NCI-H1048 (cell line): Measurements from ENCODE around the gene CTAGE8.
"Not testable (repeated sequence)": the region's sequence is repeated elsewhere in the genome, so short reads cannot be mapped to it uniquely, and the experiment has no call there.

Experiments
- DNase-seq: peaks from one replicate; lab custom pipeline; 2025; lab: John Stamatoyannopoulos, UW

Gene CTAGE8

DNA sequence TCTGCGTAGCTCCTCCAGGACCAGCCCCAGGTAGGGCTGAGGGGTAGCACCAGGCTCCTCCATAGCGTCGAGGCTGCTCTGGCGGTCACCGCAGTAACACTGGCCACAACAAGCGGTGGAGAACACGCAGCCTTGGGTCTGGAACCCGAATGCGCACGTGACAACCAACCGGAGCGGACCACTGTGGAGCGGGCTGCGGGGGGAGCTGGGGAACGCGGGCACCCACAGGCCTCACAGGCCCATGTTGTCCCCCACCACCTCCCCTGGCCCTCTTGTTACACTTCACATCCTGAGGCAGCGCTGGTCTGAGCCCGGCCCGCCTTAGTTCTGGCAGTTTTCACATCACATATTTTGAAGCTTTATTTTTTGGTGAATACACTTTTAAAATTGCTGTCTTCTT lies at the start of gene CTAGE8:
CTAGE8 (minus strand) TSS at position 101 of the 400 bp plus-strand sequence; CDS start at position 63, 38 bp downstream.
- not testable (repeated sequence) for DNase-seq

GRCh38 chr7:144317537-144317936 lies 48.4 kb upstream of the CTAGE8 start:
- not testable (repeated sequence) for DNase-seq

DNA sequence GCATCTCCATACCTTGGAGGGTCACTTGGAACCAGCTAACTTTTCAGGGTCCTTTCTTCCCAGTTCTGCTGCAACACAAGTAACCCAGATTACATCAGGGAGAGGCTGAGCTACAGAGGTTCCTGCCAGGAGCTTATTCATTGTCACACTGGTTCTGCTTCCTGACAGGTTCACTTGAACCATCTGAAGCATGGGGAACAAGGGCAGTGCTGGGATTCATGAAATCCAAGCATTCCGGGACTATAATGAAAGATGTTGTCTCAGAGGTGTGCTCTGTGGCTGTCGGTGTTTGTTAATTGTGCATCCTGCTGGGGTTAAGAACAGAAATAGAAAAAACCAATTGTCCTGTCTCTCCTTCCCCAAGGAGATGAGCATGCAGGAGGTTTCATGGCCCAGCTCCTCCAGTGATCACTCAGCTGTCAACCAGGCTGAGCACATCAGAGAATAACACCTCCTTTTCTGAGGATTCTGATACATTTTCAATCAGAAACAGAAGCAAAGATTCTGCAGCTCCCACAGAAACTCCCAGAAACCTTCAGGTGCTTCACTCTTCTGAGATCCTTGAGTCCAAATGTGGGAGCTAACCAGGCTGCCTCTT lies 42.9 kb upstream of the CTAGE8 start, which contains the start of gene OR2A1:
OR2A1 (plus strand) TSS at position 548 of the 598 bp plus-strand sequence. CDS start 5,706 bp downstream, outside the sequence.
- DNase-seq = not testable (repeated sequence)

DNA sequence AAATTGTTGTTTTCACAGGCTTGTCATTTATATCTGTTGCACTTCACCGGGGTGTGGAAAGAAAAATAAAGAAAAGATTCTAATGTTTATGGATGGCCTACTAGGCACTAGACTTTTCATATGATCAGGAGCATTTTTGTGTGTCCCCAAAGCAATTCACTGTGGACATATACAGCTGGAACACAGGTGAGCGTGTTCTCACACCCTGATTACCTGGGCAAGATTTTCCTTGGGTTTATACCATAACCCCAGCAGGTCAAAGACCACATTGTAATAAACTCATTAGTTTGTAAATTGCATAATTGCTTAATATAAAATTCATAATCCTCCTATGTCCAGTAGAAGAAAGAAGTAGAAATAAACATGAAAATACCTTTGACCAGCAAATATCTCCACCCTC lies 42.1 kb upstream of the CTAGE8 start:
- not testable (repeated sequence) for DNase-seq

DNA sequence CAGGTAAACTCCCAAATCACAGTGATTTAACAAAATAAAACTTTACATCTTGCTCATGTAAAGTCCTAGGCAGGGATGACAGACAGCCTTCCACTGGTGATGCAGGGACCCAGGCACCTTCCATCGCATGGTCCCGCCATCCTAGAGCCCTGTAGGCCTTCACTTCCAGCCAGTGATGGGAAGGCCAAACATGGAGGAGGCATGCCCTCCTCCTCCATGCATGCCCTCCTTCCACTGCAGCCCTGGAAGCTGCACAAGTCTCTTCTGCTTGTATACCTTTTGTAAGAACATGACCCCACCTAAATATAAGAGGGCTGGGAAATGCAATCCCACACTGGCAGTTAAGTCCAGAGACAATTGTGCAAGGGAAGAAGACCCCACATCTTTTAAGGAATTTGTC lies 40.6 kb upstream of the CTAGE8 start:
- DNase-seq = not testable (repeated sequence)

GRCh38 chr7:144305156-144305555 lies 36.1 kb upstream of the CTAGE8 start:
- DNase-seq = not testable (repeated sequence)

- not testable (repeated sequence) for DNase-seq
Measured at GRCh38 chr7:144303607-144304006, 34.5 kb upstream of the CTAGE8 start.

DNA sequence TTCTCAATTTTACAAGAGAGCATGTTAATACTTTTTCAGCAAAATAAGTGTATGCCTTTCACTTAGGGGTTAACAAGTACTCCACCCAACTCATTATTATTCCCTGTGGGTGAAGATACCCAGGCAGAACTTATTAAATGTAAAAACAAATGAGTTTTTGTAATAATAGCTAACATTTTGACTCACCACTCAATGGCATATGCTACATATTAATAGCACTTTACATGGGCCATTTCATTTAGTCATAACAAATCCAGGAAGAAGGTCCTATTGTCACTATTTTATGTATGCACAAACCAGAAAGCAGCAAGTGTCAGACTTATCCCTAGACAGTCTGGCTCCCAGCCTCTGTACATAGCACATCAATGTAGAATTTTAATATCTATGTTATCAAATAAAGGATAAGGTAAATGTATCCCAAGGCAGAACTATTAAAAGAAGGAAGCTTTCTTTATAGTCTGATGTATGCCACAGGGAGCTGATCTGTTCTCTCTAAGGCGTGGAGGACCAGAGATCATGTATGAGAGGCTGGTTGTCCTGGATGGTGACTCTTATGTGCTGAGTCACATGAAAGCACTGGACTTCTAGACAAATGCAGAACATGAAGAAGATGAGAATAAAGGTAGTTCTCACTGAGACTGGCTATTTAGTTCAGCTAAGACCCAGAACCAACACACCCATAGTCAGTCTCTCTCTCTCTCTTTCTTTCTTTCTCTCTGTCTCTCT lies 33.7 kb upstream of the CTAGE8 start:
- not testable (repeated sequence) for DNase-seq

- DNase-seq = not testable (repeated sequence)
Measured at GRCh38 chr7:144293794-144294499, 24.9 kb upstream of the CTAGE8 start.

GRCh38 chr7:144292384-144293161 lies 23.5 kb upstream of the CTAGE8 start:
- DNase-seq = not testable (repeated sequence)

DNA sequence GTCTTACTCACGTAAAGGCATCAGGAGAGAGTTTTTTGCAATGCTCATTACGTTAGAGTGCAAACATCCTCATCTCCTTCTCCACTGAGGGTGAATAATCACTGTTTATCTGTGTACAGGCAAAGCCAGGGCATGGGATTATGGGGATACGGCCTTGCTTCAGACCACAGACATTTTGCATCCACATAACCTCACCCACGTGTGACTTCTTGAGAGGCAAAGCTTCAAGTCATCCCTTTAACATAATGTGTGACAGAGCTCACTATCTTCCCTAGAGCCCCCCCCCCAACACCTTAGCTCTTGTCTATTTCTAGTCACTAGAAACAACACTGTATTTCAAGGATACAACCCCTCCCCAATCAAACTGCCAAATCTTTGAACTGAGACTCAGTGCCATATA lies 22.5 kb upstream of the CTAGE8 start:
- not testable (repeated sequence) for DNase-seq

DNA sequence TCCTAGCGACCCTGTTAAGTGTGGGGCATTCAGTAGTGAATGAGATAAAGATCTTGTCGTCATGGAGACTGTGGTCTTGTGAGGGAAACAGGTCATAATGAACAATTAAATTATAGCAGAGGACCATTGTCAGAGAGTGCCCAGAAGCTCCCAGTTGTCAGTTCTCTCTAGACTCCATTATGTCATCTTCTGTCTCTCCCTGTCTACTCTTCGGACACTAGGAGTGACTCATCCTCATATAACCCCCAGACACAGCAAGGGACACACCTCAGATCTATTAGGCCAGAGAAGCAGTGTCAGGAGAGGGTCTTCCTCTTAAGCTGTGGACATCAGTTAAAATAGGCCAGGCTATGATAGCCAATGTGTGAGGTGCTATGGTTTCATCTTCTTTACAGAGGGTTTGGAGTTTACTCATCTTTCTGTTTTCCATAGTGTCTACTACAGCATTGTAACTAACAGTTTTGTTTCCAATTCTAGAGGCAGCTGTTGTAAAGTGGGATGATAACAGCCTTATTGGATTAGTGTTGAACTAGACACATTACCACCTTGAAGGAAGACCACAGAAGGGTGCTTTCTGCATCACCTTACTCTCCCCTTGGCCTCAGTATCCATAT lies 18.2 kb upstream of the CTAGE8 start:
- not testable (repeated sequence) for DNase-seq

GRCh38 chr7:144283716-144284115 lies 14.6 kb upstream of the CTAGE8 start:
- DNase-seq = not testable (repeated sequence)

DNA sequence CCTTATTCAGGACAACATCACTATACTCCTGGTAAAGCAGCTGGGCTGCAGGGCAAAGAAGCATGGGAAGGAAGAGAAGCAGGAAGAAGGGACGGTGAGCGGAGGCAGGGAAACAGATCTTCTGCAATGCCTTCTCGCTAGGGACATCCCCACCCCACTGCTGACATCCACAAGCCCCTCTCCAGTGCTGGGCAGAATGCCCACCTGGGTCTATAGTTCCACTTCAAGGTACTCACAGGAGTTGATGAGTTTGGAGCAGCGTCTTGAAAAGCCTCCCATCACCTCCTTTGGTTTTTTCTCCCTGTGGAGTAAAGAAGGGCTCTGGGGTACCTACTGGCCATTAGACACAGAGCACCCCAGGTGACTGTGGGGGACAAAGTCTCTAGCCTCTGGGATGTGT lies 13.4 kb upstream of the CTAGE8 start:
- DNase-seq = not testable (repeated sequence)

GRCh38 chr7:144281981-144282380 lies 12.9 kb upstream of the CTAGE8 start:
- not testable (repeated sequence) for DNase-seq

- DNase-seq = not testable (repeated sequence)
Measured at GRCh38 chr7:144280010-144280409, 10.9 kb upstream of the CTAGE8 start.

- not testable (repeated sequence) for DNase-seq
Measured at GRCh38 chr7:144275281-144275680, 6.2 kb upstream of the CTAGE8 start.

DNA sequence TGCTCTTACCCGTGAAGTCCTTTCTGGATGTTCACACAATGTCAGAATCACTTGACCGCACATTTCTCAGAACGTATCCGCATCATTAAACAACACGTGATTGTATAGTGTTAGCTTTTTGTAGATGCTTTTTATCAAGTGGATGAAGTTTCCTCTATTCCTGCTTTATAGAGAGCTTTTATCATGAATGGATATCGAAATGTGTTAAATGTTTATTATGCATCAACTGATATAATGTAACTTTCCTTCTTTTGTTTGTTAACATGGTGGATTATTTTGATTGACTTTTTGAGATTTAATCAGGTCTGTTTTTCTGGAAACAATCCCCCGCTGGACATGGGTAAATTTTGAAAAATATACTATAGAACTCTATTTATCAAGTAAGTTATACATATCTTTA lies 4.4 kb downstream of the CTAGE8 start, which contains the start of gene OR2A7:
OR2A7 (minus strand) TSS at position 101 of the 400 bp plus-strand sequence. CDS start 5,164 bp downstream, outside the sequence.
- not testable (repeated sequence) for DNase-seq

- not testable (repeated sequence) for DNase-seq
Measured at GRCh38 chr7:144262128-144262527, 7.0 kb downstream of the CTAGE8 start.

- DNase-seq = not testable (repeated sequence)
Measured at GRCh38 chr7:144259067-144259466, 10.0 kb downstream of the CTAGE8 start.

DNA sequence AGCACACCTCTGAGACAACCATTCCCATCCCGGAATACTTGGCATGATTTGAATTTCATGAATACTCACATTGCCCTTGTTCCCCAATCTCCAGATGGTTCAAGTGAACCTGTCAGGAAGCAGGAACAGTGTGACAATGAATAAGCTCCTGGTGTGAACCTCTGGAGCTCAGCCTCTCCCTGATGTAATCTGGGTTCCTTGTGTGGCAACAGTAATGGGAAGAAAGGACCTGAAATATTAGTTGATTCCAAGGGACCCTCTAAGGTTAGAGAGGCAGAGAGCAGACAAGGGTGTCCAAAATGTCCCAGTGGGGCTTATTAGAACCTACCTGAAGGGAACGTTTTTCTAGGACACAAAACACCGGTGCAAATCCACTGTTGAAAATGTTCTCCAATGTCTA lies 13.0 kb downstream of the CTAGE8 start:
- no peak for DNase-seq
